IMR-90 (cell line): ENCODE measurements around the gene ELMO1. TPM values are rescaled to one million over a fixed set of nuclear protein-coding genes. Genes with fewer than 3 reads are reported as not detected.

ENCODE experiments used
- ATAC-seq: fragments of 200-7000 bp; cut with Tn5 transposase; 2 replicates; pipeline ENCODE4 v1.9.1; 2020; ENCODE audit warnings: low read depth, mild to moderate bottlenecking, moderate library complexity
- BruUV-seq: library from RNA; stranded (reverse); fragments of 400-500 nt; replicated peaks from 2 replicates; lab custom pipeline; 2021; lab: Mats Ljungman, UMichigan
- CTCF ChIA-PET: fragments of 300-600 bp; formaldehyde crosslinking; extraction: SDS; loops from one replicate; lab custom pipeline; 2021; ENCODE audit warnings: antibody characterized with exemption; lab: Yijun Ruan, JAX
- POLR2A ChIA-PET: fragments of 300-600 bp; sonication (Branson Sonifier 250); formaldehyde crosslinking; loops from one replicate; lab custom pipeline; 2022; ENCODE audit warnings: antibody characterized with exemption; ENCODE audit not compliant: unreplicated experiment; lab: Charles Lee
- DNase-seq: peaks from one replicate; pipeline ENCODE4 v3.0.0; 2013
- H2AFZ ChIP-seq: replicated peaks from 2 replicates; pipeline ENCODE3; 2013; ENCODE audit warnings: low read length, mild to moderate bottlenecking; ENCODE audit not compliant: poor library complexity
- H2AK5ac ChIP-seq: 2 replicates; pipeline ENCODE4 v1.6.1; 2013; ENCODE audit warnings: low read depth, low read length, inconsistent platforms
- H2AK9ac ChIP-seq: replicated peaks from 2 replicates; pipeline ENCODE3; 2013; ENCODE audit warnings: mild to moderate bottlenecking, low read depth, low read length, moderate library complexity; ENCODE audit not compliant: poor library complexity
- H2BK120ac ChIP-seq: 2 replicates; pipeline ENCODE4 v1.6.1; 2013; ENCODE audit warnings: low read depth, low read length, inconsistent platforms
- H2BK15ac ChIP-seq: 3 replicates; pipeline ENCODE4 v1.6.1; 2013; ENCODE audit warnings: low read depth, low read length, inconsistent platforms
- H2BK20ac ChIP-seq: 2 replicates; pipeline ENCODE4 v1.6.1; 2013; ENCODE audit warnings: low read depth, mild to moderate bottlenecking, inconsistent platforms, low read length, moderate library complexity
- H2BK5ac ChIP-seq: 2 replicates; pipeline ENCODE4 v1.6.1; 2013; ENCODE audit warnings: mild to moderate bottlenecking, low read depth, low read length, inconsistent platforms; ENCODE audit not compliant: poor library complexity, severe bottlenecking
- H3K14ac ChIP-seq: replicated peaks from 2 replicates; pipeline ENCODE4 v1.6.1; 2013; ENCODE audit warnings: low read depth, low read length, inconsistent platforms
- H3K18ac ChIP-seq: 2 replicates; pipeline ENCODE4 v1.6.1; 2013; ENCODE audit warnings: low read depth, low read length, control low read depth
- H3K23ac ChIP-seq: 2 replicates; pipeline ENCODE4 v1.6.1; 2013; ENCODE audit warnings: low read depth, low read length, inconsistent platforms
- H3K27ac ChIP-seq: 2 replicates; pipeline ENCODE4 v1.5.1; 2013; ENCODE audit warnings: mild to moderate bottlenecking, control low read depth, low read length; ENCODE audit not compliant: insufficient read depth
- H3K27me3 ChIP-seq: 2 replicates; pipeline ENCODE4 v1.6.1; 2013; ENCODE audit warnings: low read length; ENCODE audit not compliant: control insufficient read depth, insufficient read depth
- H3K36me3 ChIP-seq: 2 replicates; pipeline ENCODE4 v1.6.1; 2013; ENCODE audit warnings: low read length, mixed read lengths; ENCODE audit not compliant: control insufficient read depth, insufficient read depth
- H3K4ac ChIP-seq: 2 replicates; pipeline ENCODE4 v1.6.1; 2013; ENCODE audit warnings: low read depth, low read length, inconsistent platforms
- H3K4me1 ChIP-seq: 2 replicates; pipeline ENCODE4 v1.6.1; 2013; ENCODE audit warnings: low read length, mixed read lengths; ENCODE audit not compliant: control insufficient read depth, insufficient read depth
- H3K4me2 ChIP-seq: 2 replicates; pipeline ENCODE4 v1.6.1; 2013; ENCODE audit warnings: low read depth, mild to moderate bottlenecking, control low read depth, low read length, moderate library complexity
- H3K4me3 ChIP-seq: 2 replicates; pipeline ENCODE4 v1.5.1; 2013; ENCODE audit warnings: low read depth, mild to moderate bottlenecking, control low read depth, low read length, moderate library complexity; ENCODE audit not compliant: insufficient read depth
- H3K56ac ChIP-seq: 2 replicates; pipeline ENCODE4 v1.6.1; 2013; ENCODE audit warnings: low read length, inconsistent platforms; ENCODE audit not compliant: insufficient read depth; ENCODE audit errors: extremely low read depth
- H3K79me1 ChIP-seq, 2 experiments: 2 replicates each; pipeline ENCODE4 v1.6.1; 2013; ENCODE audit warnings: low read length in 2 of 2, inconsistent platforms in 1 of 2, low read depth in 1 of 2
- H3K9ac ChIP-seq: 2 replicates; pipeline ENCODE4 v1.6.1; 2013; ENCODE audit warnings: low read depth, low read length, control low read depth
- H3K9me1 ChIP-seq: 2 replicates; pipeline ENCODE4 v1.6.1; 2013; ENCODE audit warnings: low read length, inconsistent platforms; ENCODE audit not compliant: insufficient read depth
- H3K9me3 ChIP-seq: 2 replicates; pipeline ENCODE4 v1.6.1; 2013; ENCODE audit warnings: low read length; ENCODE audit not compliant: control insufficient read depth, insufficient read depth
- H4K20me1 ChIP-seq: 2 replicates; pipeline ENCODE4 v1.6.1; 2013; ENCODE audit warnings: low read length, inconsistent platforms; ENCODE audit not compliant: insufficient read depth
- H4K5ac ChIP-seq: 2 replicates; pipeline ENCODE4 v1.6.1; 2013; ENCODE audit warnings: mild to moderate bottlenecking, low read depth, low read length, control low read depth
- H4K8ac ChIP-seq, 2 experiments: 2 replicates each; pipeline ENCODE4 v1.6.1; 2013; ENCODE audit warnings: low read depth in 2 of 2, low read length in 2 of 2, control low read depth in 1 of 2, inconsistent platforms in 1 of 2
- H4K91ac ChIP-seq: 2 replicates; pipeline ENCODE4 v1.6.1; 2013; ENCODE audit warnings: low read depth, low read length, inconsistent platforms; ENCODE audit not compliant: insufficient read depth
- BHLHE40 ChIP-seq: fragments of 150-350 bp; IDR thresholded peaks from 2 replicates; pipeline ENCODE4 v1.6.1; 2016; ENCODE audit warnings: mild to moderate bottlenecking, low read depth, low read length
- CEBPB ChIP-seq: IDR thresholded peaks from 2 replicates; pipeline ENCODE4 v1.6.1; 2012; ENCODE audit warnings: low read depth, low read length, improper control_type of control experiment
- CHD1 ChIP-seq: IDR thresholded peaks from 2 replicates; pipeline ENCODE4 v1.6.1; 2012; ENCODE audit warnings: low read depth, low read length, improper control_type of control experiment
- CTCF ChIP-seq: conservative IDR thresholded peaks from 2 replicates; pipeline ENCODE4 v1.5.1; 2012; ENCODE audit warnings: mild to moderate bottlenecking, low read depth, low read length, improper control_type of control experiment
- ELK1 ChIP-seq: fragments of 150-350 bp; IDR thresholded peaks from 2 replicates; pipeline ENCODE4 v1.6.1; 2016; ENCODE audit warnings: low read depth, mild to moderate bottlenecking, low read length, moderate library complexity, borderline replicate concordance
- FOS ChIP-seq: fragments of 150-350 bp; IDR thresholded peaks from 2 replicates; pipeline ENCODE4 v1.6.1; 2016; ENCODE audit warnings: low read depth, low read length
- MAFK ChIP-seq: IDR thresholded peaks from 2 replicates; pipeline ENCODE4 v1.6.1; 2012; ENCODE audit warnings: low read depth, low read length, improper control_type of control experiment
- MAZ ChIP-seq: IDR thresholded peaks from 2 replicates; pipeline ENCODE4 v1.6.1; 2012; ENCODE audit warnings: low read depth, mild to moderate bottlenecking, low read length, improper control_type of control experiment, moderate library complexity, borderline replicate concordance
- MXI1 ChIP-seq: IDR thresholded peaks from 2 replicates; pipeline ENCODE4 v1.6.1; 2012; ENCODE audit warnings: low read depth, mild to moderate bottlenecking, low read length, moderate library complexity, borderline replicate concordance
- NFE2L2 ChIP-seq: fragments of 150-350 bp; IDR thresholded peaks from 2 replicates; pipeline ENCODE4 v1.6.1; 2016; ENCODE audit warnings: low read depth, mild to moderate bottlenecking, low read length
- POLR2A ChIP-seq: IDR thresholded peaks from 2 replicates; pipeline ENCODE4 v1.6.1; 2012; ENCODE audit warnings: mild to moderate bottlenecking, low read depth, low read length
- RAD21 ChIP-seq: IDR thresholded peaks from 2 replicates; pipeline ENCODE4 v1.6.1; 2012; ENCODE audit warnings: low read length, improper control_type of control experiment
- RCOR1 ChIP-seq: IDR thresholded peaks from 2 replicates; pipeline ENCODE4 v1.6.1; 2012; ENCODE audit warnings: mild to moderate bottlenecking, low read length, improper control_type of control experiment; ENCODE audit not compliant: insufficient replicate concordance
- RFX5 ChIP-seq: IDR thresholded peaks from 2 replicates; pipeline ENCODE4 v1.8.0; 2012; ENCODE audit warnings: low read depth, mild to moderate bottlenecking, low read length, moderate library complexity
- SMC3 ChIP-seq: fragments of 150-350 bp; IDR thresholded peaks from 2 replicates; pipeline ENCODE4 v1.6.1; 2016; ENCODE audit warnings: low read depth, mild to moderate bottlenecking, antibody characterized with exemption, low read length, moderate library complexity
- USF2 ChIP-seq: fragments of 150-350 bp; IDR thresholded peaks from 2 replicates; pipeline ENCODE4 v1.6.1; 2017; ENCODE audit warnings: mild to moderate bottlenecking, antibody characterized with exemption, low read length, low read depth
- WGBS, 2 experiments: methylation state at CpG; one replicate each; pipeline versions ENCODE4 v1.1.5 to v1.1.7; 2013; ENCODE audit warnings: missing lambda C conversion rate in 2 of 2; ENCODE audit not compliant: insufficient read length in 1 of 2; ENCODE audit errors: extremely low coverage in 2 of 2; 5-methylcytosine and 5-hydroxymethylcytosine counted together
- dilution Hi-C: fragments of 300-500 bp; cut with HindIII; formaldehyde crosslinking; loops from one replicate; pipeline ENCODE4 v1.14.3; 2018; ENCODE audit warnings: low sequenced_read_pairs; ENCODE audit not compliant: unreplicated experiment
- in situ Hi-C: fragments of 300-500 bp; cut with MboI; formaldehyde crosslinking; loops from 3 replicates; pipeline ENCODE4 v1.14.3; 2019; ENCODE audit warnings: low sequenced_read_pairs, inconsistent platforms, mixed read lengths
- intact Hi-C: fragments of 100-400 bp; cut with micrococcal nuclease; formaldehyde crosslinking; loops from 2 replicates; pipeline ENCODE4 v1.10.0; 2022
- polyA plus RNA-seq, 3 experiments: library from polyadenylated mRNA; depleted of rRNA; stranded (reverse); fragments of >200 nt; gene quantifications; 2 replicates each; pipeline ENCODE4 v1.2.3, GENCODE V29; 2012; ENCODE audit warnings: low replicate concordance in 1 of 3
- total RNA-seq: library from RNA; depleted of rRNA; stranded (reverse); fragments of >200 nt; gene quantifications from 2 replicates; pipeline ENCODE4 v1.2.3, GENCODE V29; 2012

ELMO1 gene
- total and polyA plus RNA-seq, 2 of the 4 experiments (the other 2 are of a cell fraction): 0.03 TPM; not detected in 1

DNA sequence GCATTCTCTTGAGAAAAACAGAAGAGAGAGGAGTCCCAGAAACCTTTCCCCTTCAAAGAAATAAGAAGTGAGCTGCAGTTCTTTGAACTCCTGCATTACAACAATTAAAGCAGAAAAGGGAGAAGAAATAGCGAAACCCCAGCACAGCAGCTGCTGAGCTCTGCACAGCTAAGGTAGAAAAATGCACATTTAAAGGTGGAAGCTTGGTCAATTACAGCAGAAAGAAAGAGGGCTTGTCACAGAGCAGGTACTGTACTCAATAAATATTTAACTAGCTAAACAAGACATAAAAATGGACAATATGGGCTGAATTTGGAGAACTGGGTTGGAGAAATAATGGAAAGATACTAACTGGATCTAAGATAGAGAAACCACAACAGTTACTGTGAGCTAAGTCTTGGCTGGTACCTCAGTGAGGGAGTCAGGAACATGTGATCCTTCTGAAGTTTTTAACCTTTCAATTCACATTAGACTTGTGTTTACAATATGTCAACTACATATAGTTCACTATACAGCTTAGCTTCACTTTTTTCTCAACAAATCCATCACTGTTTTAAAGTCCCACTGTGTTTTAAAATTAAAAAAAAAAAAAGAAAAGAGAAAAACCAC is 332.5 kb downstream of the ELMO1 start:
- dilution Hi-C loops (no loop called here), in situ Hi-C loops (no loop called here), intact Hi-C loops (no loop called here)
- no peak overlapping the region for H2AFZ ChIP-seq
- no peak for DNase-seq
- no peak overlapping the region for H2BK120ac ChIP-seq
- H2AK5ac ChIP-seq: no peak overlapping the region
- no CpG with 5 or more reads among the region's 1 CpG for WGBS, 2 experiments
- TF ChIP-seq RCOR1 (no peak), RAD21 (no peak), RFX5 (no peak), POLR2A (no peak), USF2 (no peak), SMC3 (no peak), ELK1 (no peak), MXI1 (no peak), FOS (no peak), CEBPB (no peak), CTCF (no peak), CHD1 (no peak), NFE2L2 (no peak), BHLHE40 (no peak), MAZ (no peak), MAFK (no peak)
- no peak overlapping the region for H2BK15ac ChIP-seq
- H3K27ac ChIP-seq: no peak overlapping the region
- H3K4me2 ChIP-seq: no peak overlapping the region
- H3K27me3 ChIP-seq: no peaks in the 10 kb centered on the region
- H2BK5ac ChIP-seq: no peak overlapping the region
- H4K91ac ChIP-seq: no peak overlapping the region
- H3K9me1 ChIP-seq: no peaks in the 10 kb centered on the region
- no peak overlapping the region for H4K8ac ChIP-seq
- ChIA-PET POLR2A (no interaction called here), CTCF (interaction anchor here (0.6 to 1.1 kb wide), 2 partner anchors 23 to 679 kb away, joined by 3 read pairs; no protein-coding TSS in a partner anchor)
- H3K56ac ChIP-seq: no peak overlapping the region
- H3K9me3 ChIP-seq: peaks cover 2% of the 10 kb centered on the region
- H3K23ac ChIP-seq: no peak overlapping the region
- BruUV-seq: no TSS peak
- H3K4ac ChIP-seq: no peak overlapping the region
- no peak overlapping the region for H3K4me3 ChIP-seq
- no peak overlapping the region for H3K9ac ChIP-seq
- no peak overlapping the region for H2AK9ac ChIP-seq
- no peak overlapping the region for H3K18ac ChIP-seq
- no peaks in the 10 kb centered on the region for H3K36me3 ChIP-seq
- no peaks in the 10 kb centered on the region for H3K79me1 ChIP-seq
- H3K14ac ChIP-seq: no peak overlapping the region
- no peaks in the 10 kb centered on the region for H4K20me1 ChIP-seq
- H2BK20ac ChIP-seq: no peak overlapping the region
- H4K5ac ChIP-seq: no peak overlapping the region
- H3K4me1 ChIP-seq: 0 out of 2 replicates have a peak, but pooled peaks cover 4% of the 10 kb centered on the region
- no peak for ATAC-seq
